ENCODE data around the gene RAPSN. TPM values are rescaled to one million over a fixed set of nuclear protein-coding genes. Genes with fewer than 3 reads are reported as not detected.

Gene RAPSN
- total and polyA plus RNA-seq, 2 experiments from 2014 or later = 0.17 to 0.23 TPM

DNA sequence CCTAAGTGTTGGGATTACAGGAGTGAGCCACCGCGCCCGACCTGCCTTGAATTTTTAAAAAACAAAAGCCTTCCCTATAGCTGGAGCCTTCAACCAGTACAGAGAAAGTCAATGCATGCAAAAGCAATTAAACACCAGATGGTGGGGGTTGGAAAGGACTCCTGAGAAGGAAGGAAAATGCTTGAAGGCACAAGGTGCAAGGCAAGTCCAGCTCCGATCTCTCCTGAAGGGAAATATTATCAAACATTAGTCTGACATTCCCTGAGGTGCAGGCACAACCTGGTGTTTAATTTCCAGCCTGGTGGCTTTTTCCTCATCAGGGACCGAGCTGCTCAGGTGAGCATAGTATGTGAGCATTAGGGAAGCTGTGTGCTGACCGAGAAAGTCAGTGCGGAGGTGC is 12.9 kb upstream of the RAPSN start:
- Mint-ChIP-seq H3K9me3 (no peaks in the 10 kb centered on the region), H3K27ac (peak overlapping the region; percentile 29; the same call in 1 of the 2 replicates)

More for the DNA sequence above, 12.9 kb upstream of the RAPSN start:
- H3K27me3 ChIP-seq (ENCODE audit: insufficient read depth) = no peaks in the 10 kb centered on the region
- ATAC-seq (no peak), DNase-seq (ENCODE audit: low spot score) (no peak)
- peaks cover 12% of the 10 kb centered on the region for H4K20me1 ChIP-seq (replicated peaks; ENCODE audit: insufficient read depth)
- H3K79me2 ChIP-seq (replicated peaks; ENCODE audit: insufficient read depth) = peaks cover 25% of the 10 kb centered on the region
- no peaks in the 10 kb centered on the region for H3K9me2 ChIP-seq (ENCODE audit: insufficient read depth)
- H3K36me3 ChIP-seq (ENCODE audit: insufficient read depth) = 0 out of 2 replicates have a peak, but pooled peaks cover 9% of the 10 kb centered on the region
- no peak overlapping the region for H2AFZ ChIP-seq
- no peak overlapping the region for H3K4me3 ChIP-seq
- peaks cover 5% of the 10 kb centered on the region; the same call in 1 of the 2 replicates for H3F3A ChIP-seq (replicated peaks; ENCODE audit: low read depth)
- peaks cover 11% of the 10 kb centered on the region for H3K4me1 ChIP-seq (ENCODE audit: insufficient read depth)
- Mint-ChIP-seq H3K4me3 (no peak overlapping the region), H3K36me3 (ENCODE audit: low read depth) (peaks cover 11% of the 10 kb centered on the region), H3K27me3 (ENCODE audit: insufficient read depth, low read depth, poor library complexity) (peaks cover under 1% of the 10 kb centered on the region), H3K4me1 (peaks cover 18% of the 10 kb centered on the region)
- H3K4me2 ChIP-seq = no peak overlapping the region
- TF ChIP-seq ZNF114 (CRISPR knock-in tag; IDR thresholded peaks at IDR 0.05) = no peak
- TF ChIP-seq ZNF331 (CRISPR knock-in tag; IDR thresholded peaks at IDR 0.05; ENCODE audit: low read depth) = no peak
- no peak for TF ChIP-seq EZH2phosphoT487 (IDR thresholded peaks at IDR 0.05; ENCODE audit: unreplicated experiment)
- TF ChIP-seq JUNB (IDR thresholded peaks at IDR 0.05; ENCODE audit: unreplicated experiment) = no peak
- no peak for TF ChIP-seq NANOG (IDR thresholded peaks at IDR 0.05; ENCODE audit: borderline replicate concordance)
- TF ChIP-seq, protein P1, sequence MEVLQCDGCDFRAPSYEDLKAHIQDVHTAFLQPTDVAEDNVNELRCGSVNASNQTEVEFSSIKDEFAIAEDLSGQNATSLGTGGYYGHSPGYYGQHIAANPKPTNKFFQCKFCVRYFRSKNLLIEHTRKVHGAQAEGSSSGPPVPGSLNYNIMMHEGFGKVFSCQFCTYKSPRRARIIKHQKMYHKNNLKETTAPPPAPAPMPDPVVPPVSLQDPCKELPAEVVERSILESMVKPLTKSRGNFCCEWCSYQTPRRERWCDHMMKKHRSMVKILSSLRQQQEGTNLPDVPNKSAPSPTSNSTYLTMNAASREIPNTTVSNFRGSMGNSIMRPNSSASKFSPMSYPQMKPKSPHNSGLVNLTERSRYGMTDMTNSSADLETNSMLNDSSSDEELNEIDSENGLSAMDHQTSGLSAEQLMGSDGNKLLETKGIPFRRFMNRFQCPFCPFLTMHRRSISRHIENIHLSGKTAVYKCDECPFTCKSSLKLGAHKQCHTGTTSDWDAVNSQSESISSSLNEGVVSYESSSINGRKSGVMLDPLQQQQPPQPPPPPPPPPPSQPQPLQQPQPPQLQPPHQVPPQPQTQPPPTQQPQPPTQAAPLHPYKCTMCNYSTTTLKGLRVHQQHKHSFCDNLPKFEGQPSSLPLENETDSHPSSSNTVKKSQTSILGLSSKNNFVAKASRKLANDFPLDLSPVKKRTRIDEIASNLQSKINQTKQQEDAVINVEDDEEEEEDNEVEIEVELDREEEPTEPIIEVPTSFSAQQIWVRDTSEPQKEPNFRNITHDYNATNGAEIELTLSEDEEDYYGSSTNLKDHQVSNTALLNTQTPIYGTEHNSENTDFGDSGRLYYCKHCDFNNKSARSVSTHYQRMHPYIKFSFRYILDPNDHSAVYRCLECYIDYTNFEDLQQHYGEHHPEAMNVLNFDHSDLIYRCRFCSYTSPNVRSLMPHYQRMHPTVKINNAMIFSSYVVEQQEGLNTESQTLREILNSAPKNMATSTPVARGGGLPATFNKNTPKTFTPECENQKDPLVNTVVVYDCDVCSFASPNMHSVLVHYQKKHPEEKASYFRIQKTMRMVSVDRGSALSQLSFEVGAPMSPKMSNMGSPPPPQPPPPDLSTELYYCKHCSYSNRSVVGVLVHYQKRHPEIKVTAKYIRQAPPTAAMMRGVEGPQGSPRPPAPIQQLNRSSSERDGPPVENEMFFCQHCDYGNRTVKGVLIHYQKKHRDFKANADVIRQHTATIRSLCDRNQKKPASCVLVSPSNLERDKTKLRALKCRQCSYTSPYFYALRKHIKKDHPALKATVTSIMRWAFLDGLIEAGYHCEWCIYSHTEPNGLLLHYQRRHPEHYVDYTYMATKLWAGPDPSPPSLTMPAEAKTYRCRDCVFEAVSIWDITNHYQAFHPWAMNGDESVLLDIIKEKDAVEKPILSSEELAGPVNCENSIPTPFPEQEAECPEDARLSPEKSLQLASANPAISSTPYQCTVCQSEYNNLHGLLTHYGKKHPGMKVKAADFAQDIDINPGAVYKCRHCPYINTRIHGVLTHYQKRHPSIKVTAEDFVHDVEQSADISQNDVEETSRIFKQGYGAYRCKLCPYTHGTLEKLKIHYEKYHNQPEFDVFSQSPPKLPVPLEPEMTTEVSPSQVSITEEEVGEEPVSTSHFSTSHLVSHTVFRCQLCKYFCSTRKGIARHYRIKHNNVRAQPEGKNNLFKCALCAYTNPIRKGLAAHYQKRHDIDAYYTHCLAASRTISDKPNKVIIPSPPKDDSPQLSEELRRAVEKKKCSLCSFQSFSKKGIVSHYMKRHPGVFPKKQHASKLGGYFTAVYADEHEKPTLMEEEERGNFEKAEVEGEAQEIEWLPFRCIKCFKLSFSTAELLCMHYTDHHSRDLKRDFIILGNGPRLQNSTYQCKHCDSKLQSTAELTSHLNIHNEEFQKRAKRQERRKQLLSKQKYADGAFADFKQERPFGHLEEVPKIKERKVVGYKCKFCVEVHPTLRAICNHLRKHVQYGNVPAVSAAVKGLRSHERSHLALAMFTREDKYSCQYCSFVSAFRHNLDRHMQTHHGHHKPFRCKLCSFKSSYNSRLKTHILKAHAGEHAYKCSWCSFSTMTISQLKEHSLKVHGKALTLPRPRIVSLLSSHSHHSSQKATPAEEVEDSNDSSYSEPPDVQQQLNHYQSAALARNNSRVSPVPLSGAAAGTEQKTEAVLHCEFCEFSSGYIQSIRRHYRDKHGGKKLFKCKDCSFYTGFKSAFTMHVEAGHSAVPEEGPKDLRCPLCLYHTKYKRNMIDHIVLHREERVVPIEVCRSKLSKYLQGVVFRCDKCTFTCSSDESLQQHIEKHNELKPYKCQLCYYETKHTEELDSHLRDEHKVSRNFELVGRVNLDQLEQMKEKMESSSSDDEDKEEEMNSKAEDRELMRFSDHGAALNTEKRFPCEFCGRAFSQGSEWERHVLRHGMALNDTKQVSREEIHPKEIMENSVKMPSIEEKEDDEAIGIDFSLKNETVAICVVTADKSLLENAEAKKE (CRISPR knock-in tag; IDR thresholded peaks at IDR 0.05) = no peak
- no peak for TF ChIP-seq CREB1 (CRISPR knock-in tag; IDR thresholded peaks at IDR 0.05; ENCODE audit: low read depth)
- no peak for TF ChIP-seq ETS1 (IDR thresholded peaks at IDR 0.05)
- no peak for TF ChIP-seq STAT1 (IDR thresholded peaks at IDR 0.05; ENCODE audit: unreplicated experiment)
- TF ChIP-seq POLR2AphosphoS5 (IDR thresholded peaks at IDR 0.05; ENCODE audit: low read depth) = no peak
- no peak for TF ChIP-seq EZH2 (IDR thresholded peaks at IDR 0.05; ENCODE audit: low read depth, unreplicated experiment)
- TF ChIP-seq, protein P2, sequence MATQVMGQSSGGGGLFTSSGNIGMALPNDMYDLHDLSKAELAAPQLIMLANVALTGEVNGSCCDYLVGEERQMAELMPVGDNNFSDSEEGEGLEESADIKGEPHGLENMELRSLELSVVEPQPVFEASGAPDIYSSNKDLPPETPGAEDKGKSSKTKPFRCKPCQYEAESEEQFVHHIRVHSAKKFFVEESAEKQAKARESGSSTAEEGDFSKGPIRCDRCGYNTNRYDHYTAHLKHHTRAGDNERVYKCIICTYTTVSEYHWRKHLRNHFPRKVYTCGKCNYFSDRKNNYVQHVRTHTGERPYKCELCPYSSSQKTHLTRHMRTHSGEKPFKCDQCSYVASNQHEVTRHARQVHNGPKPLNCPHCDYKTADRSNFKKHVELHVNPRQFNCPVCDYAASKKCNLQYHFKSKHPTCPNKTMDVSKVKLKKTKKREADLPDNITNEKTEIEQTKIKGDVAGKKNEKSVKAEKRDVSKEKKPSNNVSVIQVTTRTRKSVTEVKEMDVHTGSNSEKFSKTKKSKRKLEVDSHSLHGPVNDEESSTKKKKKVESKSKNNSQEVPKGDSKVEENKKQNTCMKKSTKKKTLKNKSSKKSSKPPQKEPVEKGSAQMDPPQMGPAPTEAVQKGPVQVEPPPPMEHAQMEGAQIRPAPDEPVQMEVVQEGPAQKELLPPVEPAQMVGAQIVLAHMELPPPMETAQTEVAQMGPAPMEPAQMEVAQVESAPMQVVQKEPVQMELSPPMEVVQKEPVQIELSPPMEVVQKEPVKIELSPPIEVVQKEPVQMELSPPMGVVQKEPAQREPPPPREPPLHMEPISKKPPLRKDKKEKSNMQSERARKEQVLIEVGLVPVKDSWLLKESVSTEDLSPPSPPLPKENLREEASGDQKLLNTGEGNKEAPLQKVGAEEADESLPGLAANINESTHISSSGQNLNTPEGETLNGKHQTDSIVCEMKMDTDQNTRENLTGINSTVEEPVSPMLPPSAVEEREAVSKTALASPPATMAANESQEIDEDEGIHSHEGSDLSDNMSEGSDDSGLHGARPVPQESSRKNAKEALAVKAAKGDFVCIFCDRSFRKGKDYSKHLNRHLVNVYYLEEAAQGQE (IDR thresholded peaks at IDR 0.05; ENCODE audit: unreplicated experiment) = no peak
- TF ChIP-seq CTCF (conservative IDR thresholded peaks at IDR 0.05; ENCODE audit: low read depth in 2 of 2) = no peak
- H3K27ac ChIP-seq (ENCODE audit: low read depth) = peak overlapping the region; percentile 63; the same call in 1 of the 2 replicates
